ENCODE results near the gene TMC7.
"Not testable (repeated sequence)": the region's sequence is repeated elsewhere in the genome, so short reads cannot be mapped to it uniquely, and the experiment has no call there.

GRCh38 chr16:18995406-18995805 lies 11.7 kb downstream of the TMC7 start:
- not testable (repeated sequence) for TF ChIP-seq CTCF, POLR2A (IDR thresholded peaks at IDR 0.05)

Data from breast epithelium (tissue), 3 donors.